ENCODE results near the gene NDOR1.

NDOR1 gene

DNA sequence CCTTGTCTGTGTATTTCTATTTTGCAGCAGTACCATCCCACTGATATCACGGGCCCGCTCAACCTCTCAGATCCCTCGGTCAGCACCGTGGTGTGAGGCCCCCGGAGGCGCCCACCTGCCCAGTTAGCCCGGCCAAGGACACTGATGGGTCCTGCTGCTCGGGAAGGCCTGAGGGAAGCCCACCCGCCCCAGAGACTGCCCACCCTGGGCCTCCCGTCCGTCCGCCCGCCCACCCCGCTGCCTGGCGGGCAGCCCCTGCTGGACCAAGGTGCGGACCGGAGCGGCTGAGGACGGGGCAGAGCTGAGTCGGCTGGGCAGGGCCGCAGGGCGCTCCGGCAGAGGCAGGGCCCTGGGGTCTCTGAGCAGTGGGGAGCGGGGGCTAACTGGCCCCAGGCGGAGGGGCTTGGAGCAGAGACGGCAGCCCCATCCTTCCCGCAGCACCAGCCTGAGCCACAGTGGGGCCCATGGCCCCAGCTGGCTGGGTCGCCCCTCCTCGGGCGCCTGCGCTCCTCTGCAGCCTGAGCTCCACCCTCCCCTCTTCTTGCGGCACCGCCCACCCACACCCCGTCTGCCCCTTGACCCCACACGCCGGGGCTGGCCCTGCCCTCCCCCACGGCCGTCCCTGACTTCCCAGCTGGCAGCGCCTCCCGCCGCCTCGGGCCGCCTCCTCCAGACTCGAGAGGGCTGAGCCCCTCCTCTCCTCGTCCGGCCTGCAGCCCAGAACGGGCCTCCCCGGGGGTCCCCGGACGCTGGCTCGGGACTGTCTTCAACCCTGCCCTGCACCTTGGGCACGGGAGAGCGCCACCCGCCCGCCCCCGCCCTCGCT is 37.5 kb upstream of the NDOR1 start:
- DNase-seq (ENCODE audit: low read depth): no peak

DNA sequence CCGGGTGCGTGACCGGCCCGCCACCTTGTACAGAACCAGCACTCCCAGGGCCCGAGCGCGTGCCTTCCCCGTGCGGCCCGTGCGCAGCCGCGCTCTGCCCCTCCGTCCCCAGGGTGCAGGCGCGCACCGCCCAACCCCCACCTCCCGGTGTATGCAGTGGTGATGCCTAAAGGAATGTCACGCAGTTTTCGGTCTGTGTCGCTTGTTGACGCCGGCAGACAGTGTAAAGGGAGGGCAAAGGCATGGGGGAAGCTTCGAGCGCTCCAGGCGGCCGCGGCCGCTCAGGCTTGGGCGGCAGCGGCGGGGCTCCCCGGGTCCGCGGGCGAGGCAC is 37.0 kb upstream of the NDOR1 start:
- DNase-seq (ENCODE audit: low read depth): no peak

DNA sequence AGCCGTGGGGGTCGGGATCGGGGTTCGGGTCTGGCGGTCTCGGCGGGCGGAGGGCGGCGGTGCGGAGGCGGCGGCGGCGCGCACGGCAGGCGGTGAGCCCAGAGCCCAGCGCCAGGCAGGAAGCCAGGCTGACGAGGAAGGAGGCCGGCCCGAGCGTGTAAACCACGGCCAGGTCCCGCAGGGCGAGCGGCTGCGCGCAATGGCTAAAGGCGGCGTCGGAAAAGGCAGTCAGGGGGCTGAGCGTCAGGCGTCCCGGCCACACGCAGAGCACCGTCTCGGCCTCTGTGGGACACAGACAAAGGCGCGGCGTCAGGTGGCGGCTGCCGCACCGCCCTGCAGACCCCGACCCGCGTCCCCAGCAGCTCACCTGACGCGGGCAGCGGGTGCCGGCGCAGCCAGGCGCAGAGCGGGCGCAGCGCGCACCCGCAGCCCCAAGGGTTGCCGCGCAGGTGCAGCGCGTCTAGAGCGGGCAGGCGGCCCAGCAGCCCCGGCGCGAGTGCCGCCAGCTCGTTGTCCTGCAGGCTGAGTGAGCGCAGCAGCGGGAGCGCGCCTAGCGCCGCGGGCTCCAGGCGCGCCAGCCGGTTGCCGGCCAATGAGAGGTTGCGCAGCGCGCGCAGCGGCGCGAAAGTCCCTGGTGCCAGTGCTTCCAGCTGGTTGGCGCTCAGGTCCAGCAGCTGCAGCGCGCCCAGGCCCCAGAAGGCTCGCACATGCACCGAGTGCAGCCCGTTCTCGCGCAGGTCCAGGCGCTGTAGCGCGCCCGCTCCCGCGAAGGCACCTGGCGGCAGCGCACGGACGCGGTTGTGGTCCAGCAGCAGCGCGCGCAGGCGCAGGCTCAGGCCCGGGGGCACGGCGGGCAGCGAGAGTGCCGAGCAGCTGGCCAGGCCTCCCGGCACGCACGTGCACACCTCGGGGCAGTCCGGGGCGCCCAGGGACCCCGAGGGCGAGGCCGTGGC is 36.3 kb upstream of the NDOR1 start:
- DNase-seq (ENCODE audit: low read depth): no peak

DNA sequence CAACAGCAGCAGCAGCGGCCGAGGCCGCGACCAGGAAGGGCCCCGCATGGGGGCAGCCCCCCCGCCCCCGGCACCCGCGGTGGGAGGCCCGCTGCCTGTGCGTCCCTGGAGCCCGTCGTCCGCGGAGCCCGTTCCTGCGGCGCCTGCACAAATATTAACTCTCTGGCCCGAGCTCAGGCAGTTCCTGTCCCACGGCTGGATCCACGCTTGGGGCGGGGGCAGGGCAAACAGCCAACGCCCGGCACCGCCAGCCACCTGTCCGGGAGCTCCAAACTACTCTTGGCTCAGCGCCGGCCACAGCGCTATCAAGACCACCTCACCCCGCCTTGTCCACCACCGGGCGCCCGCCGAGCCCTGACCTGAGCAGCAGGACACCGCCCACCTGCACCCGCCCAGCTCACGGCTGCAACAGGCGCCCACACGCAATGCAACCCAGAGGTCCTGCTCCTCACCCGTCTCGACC is 35.6 kb upstream of the NDOR1 start, which contains the start of gene LRRC26:
TSS of gene LRRC26 (minus strand) at position 156 of the 463 bp plus-strand sequence. CDS start at position 48, 108 bp downstream.
- DNase-seq (ENCODE audit: low read depth): no peak

DNA sequence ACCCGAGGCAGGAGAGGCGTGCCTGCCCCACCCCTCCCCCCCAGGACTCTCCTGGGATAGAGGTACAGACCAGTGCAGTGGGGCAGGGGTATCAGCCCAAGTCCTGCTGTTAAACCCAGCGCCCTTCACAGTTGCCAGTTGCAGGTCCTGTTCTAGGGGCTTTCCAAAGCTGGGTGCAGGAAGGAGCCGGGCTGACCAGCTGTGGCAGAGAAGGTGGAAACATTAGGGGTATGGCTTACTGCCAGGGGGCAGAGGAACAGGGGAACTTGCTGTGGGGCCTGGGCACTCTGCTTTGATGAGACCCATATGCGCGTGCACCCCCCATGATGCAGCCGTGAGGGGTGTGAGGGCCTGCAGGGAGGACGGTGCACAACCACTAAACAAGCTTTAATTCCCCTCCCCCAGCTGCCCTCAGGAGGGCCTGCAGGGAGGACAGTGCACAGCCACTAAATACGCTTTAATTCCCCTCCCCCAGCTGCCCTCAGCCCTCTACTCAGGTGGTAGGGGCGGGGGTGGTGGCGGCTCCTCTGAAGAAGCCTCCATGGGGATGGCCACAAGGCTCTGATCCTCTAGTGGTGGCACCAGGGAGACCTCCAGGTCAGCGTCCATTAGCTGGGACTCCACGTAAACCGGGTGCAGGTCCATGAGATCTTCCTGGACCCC is 34.9 kb upstream of the NDOR1 start:
- no peak for DNase-seq (ENCODE audit: low read depth)

DNA sequence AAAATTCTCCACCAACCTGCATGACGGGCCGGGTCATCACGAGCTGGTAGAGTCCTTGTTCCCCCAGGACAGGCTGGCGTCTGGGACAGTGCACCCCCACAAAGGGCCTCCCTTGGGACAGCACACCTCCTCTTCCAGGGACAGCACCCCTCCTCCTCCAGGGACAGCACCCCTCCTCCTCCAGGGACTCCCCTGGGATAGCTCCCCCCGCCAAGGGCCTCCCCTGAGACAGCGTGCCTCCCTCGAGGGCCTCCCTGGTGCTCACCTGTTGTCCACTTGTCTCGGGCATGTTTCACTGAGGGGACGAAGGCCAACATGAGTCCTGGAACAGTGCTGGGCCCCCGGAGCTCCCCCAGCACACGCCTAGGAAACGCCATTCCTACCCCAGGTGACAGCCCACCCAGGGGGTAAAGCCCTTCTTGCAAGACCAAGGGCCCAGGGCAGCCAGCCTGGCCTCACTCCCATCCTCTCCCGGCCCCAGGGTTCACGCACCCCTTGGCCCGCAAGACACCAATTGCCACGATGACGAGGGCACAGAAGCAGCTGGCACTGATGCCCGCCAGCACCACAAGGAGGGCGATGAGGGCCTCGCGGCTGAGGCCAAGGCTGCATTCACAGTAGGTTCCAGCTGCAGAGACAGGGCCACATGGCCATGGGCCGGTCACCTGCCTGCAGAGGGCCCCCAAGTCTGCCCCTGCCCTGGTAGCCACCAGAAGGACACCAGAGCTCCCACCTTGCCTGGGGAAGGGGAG is 34.2 kb upstream of the NDOR1 start:
- no peak for DNase-seq (ENCODE audit: low read depth)

DNA sequence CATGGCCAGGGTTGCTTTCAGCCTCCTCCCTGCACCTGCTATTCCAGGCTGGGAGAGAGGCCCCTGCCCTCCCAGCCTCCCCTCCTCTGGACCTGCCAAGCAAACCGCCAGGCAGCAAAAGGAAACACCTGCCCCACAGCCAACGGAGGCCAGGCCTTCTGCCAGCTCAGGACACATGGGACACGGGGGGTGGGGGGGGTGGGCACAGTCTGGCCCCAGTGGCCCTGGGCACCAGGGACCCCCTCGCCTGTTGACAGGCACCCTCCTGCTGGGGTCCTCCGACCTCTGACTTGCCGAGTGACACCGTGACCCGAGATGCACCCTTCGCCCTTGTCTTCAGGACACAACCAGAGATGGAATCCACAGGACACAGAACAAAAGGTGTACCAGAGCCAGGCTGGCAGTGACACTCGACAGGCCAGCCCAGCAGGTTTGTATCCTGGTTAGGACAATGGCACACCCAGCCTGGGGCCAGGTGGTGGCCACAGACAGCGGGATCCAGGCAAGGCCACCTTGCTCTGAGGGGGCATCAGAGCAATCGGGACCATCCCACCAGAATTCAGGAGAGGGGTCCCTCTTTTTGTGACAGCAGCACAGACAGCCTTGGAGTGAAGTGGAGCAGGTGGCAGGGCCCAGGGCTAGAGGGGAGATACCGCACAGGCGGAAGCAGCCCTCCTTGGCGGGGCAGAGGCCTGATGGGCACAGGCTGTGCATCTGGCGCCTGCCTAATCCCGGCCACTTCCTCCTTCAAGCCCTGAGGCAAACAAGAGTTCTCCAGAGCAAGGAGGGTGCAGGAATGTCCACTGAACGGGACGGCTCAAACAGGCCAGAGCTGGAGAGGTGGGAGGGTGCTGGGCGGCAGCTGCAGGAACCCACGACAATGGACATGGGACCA is 32.4 kb upstream of the NDOR1 start:
- DNase-seq (ENCODE audit: low read depth): no peak

DNA sequence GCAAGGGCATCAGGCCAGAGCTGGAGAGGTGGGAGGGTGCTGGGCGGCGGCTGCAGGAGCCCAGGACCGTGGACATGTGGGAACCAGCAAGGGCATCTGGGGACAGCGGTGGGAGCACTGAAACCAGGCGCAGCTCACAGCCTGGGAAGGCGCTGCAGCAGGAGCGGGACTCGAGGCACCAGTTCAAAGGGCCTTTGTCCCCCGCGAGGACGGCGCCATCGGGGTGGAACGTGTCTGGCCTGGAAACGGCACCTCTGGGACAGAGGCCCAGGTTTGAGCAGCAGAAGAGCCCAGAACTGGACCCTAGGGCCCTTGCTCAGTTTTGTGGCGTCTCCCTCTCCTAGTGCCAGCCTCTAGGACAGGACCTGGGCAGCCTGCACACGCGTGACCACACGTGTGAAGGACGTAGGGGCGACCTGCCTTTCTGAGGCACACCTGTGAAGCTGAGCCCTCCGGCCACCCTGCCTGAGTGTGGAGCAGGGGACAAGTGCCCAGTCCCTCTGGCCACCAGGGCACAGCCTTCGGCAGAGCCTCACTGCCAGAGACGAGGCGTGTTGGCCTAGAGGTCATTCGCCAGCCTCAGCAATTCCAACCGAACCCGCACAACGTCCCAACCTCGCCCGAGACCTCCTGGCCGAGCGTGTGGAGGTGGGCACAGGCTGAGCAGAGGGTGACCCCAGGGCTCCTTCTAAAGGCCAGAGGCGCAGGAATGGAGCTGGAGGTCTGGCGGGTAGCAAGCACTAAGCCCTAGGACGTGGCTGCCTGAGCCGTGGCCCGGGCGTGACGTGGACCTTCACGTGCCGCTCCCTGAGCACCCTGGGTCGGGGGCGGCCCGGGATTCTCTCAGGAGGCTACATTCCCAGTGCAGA is 31.5 kb upstream of the NDOR1 start:
- DNase-seq (ENCODE audit: low read depth): no peak

DNA sequence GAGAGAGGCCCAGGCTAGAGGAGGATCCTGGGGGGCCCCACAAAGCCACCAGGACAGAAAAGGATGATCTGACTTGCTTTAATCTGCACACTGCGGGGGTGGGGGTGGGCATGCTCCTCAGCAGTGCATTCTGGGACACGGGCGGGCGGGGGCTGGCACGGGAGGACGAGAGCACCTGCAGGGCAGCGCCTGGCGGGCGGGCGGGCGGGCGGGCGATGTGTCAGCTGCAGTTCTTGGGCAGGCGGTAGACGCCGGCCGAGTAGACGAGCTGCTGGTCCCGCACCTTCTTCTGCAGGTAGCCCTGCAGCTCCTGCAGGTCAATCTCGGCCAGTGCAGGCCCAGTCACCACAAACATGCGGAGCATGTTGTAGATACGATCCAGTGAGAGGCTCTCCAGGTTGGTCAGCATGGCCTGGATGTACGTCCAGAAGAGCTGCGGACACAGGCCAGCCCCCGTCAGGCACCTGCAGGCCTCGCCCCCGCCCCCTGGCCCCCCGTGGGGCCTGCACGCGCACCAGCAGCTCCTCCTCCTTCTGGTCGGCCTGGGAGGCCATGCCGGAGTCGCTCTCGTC is 30.7 kb upstream of the NDOR1 start:
- no peak for DNase-seq (ENCODE audit: low read depth)

DNA sequence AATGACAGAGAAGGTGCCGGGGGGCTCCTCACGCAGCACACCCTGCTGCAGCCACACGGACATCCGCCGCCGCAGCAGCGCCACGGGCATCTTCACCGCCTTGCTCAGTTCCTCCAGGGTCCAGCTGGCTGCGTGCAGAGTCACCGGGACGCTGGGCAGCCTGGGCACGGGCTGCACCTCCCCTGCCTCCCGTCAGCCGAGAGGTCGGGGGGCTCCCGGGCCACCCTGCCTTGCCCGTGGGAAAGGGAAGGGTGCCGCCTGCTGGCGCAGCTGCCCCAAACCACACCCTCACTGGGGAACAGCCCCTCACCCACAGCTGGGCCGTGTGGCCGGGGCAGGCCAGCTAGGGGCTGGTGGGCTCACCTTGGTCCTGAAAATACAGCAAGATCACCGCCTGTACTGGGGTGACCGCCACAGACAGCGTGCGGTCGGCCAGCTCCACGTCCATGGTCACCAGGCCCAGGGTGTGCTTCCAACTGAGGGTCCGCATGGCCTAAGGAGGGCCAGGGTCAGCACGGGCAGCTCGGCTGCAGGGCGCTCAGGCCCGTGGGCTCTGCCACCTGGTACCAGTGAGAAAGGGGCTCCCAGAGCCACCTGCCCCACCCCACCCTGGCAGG is 30.0 kb upstream of the NDOR1 start:
- DNase-seq (ENCODE audit: low read depth): no peak

DNA sequence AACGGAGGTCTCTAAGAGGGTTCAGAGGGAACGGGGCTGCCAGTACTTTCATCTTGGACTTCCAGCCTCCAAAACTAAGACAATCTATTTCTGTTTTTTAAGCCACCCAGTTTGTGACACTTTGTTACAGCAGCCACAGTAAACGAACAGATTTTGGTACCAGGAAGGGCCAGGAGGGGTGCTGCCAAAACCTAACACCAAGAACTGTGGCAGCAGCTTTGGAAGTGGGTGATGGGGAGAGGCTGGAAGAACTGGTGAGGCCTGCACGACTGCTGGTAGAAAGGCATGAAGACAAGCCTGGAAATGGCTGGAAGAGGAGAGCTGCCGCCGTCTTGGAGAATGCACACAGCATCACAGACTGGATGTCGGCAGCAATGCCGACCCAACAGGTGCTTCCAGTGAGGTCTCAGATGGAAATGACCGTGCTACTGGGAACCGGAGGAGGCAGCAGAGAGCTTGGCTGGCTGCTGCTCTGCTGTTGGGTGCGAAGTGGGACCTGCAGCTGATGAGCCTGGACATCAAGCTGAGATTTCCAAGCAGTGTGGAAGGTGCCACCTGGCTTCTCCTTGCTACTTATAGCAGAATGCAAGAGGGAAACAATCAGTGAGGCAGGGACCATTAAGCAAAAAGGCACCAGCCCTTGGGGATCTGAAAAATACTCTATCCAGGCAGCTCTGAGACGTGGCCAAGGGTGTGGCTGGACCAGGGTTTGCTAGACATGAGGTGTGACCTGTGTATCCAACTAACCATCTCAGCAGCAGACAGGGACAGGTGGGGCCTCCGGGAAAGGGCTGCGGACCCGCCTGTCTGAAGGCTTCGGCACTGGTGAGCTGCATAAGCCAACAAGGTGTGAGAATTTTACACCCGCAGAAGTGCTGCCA is 29.0 kb upstream of the NDOR1 start:
- no peak for DNase-seq (ENCODE audit: low read depth)

DNA sequence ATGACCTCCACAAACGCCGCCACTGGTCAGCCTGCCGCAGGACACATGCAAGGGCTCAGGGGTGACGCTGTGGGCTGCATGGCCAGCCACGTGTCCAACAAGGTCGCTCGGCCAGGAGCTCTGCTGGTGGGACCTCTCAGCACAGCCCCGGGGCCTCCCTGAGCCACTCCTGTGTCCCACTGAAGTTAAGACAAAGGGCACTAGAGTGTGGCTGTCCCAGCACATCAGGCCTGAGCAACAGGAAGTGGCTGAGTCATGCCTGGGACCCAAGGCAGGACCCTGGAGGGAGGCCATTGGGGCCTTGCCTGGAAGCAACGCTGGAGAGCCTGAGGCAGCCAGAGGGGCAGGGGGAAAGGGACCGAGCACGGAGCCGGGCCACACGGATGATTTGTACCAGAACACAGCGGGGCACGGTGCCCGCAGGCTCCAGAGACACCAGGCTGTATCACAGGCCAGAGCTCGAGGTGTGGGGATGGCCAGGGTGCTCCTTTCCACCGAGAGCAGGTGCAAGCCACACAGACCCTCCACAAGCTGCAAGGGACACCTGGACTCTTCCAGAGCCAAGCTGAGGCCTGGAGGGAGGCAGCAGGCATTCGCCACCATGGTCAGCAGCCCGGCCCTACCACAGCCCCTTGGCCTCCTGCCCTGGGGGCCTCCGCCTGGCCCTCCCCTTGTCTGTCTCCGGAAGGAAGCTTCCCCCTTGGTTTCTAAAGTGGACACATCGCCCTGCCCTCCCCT is 27.1 kb upstream of the NDOR1 start:
- DNase-seq (ENCODE audit: low read depth): no peak

DNA sequence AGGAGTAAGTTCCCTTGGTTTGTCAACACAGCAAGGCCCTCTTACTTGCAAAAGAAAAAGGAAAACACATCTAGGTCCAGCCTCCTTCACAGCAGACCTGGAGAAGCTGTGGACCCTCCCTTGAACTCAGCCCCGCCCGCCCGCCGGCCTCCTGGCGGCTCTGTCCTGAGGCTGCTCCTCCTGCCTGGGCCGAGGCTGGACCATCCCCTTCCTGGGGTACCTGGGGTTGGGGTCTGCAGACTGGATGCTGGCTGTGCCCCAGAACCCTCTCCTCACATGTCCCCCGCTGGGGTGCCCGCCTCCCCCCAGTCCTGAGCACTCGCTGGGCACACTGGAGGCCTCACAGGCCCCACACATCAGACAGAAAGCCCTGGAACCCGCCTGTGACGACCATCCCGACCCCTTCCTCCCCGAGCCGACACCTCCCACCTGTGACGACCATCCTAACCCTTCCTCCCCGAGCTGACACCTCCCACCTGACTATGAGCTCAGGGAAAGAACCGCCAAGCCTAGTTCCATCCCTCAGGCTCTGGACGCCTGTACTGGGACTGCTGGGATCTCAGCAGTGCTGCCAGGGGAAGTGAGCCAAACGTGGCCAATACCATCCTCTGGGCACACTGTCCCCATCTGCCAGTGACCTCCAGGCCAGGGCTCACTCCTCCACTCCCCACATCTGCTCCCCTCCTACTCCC is 26.4 kb upstream of the NDOR1 start:
- DNase-seq (ENCODE audit: low read depth): no peak

DNA sequence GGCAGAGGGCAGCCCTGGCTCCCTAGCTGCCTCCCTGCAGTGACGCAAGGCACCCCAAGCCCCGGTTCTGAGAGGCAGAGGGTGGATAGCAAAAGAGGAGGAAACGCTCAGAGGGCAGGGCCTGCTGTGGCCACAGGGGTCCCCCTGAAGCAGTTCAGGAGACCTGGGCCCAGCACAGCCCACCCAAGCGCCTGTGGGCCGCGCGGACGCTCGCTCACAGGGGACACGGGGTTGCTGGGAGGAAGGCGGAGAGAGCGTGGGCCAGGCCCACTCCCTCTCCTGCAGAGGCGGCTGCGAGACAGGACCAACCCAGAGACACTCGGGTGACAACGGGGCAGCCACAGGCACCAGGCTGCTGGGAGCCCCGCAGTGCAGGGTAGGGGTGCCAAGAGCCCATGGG is 25.7 kb upstream of the NDOR1 start:
- no peak for DNase-seq (ENCODE audit: low read depth)

DNA sequence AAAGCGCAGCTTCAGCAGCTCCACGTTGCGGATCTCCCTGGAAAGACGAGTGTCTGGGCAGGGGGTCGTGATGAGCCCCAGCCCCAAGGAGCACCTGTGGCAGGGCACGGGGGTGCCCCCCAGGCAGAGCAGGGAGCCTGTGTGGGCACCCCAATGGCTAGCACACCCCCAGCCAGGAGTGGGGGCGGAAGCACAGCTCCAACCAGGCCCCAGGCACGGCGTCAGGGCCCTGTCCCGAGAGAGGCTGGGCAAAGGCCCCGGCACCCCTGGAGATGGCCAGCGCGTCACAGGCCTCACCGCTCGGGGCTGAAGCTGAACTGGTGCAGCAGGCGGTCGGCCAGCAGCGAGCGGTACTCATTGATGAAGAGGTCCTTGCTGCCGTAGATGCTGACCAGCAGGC is 25.0 kb upstream of the NDOR1 start:
- DNase-seq (ENCODE audit: low read depth): no peak

DNA sequence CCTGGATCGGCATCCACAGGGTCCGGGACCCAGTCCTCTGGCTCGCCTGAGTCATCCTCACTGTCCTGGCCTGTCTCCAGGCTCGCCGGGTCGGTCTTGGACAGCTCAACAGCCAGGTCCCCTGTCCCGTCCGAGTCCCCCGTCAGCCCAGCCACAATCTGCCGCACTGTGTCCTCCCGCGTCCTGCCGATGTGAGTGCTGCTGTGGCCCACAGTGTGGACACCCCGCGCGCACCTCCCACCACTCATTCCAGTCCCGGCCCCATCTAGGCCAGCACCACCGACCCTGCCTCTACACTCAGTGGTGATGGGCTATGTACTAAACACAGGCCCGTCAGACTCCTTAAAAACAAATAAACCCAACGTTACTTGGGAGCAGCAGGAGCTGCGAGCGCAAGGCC is 23.8 kb upstream of the NDOR1 start:
- no peak for DNase-seq (ENCODE audit: low read depth)

DNA sequence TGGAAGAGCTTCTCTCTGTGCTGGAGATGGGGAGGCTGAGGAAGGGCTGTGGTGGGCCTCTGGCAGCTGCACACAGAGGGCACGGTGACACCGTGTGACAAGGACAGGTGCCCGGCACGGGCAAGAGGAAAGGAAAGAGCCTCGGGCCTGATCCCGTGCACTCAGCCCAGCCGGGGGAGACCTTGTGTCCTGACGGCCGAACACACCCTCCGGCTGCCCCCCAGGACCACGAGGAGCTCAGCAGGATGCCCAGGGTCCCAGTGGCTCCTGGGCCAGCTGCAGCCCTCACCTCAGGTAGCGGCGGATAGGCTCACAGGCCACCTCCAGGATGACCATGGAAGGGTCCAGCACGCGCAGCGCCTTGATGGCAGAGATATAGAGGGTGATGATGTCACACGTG is 22.7 kb upstream of the NDOR1 start:
- no peak for DNase-seq (ENCODE audit: low read depth)

All from stimulated activated CD8-positive, alpha-beta memory T cell treated with anti-CD3 and anti-CD28 coated beads, Interleukin-4, amount 100 ng/mL, for 24 hours (primary cell).